Amygdala (tissue), 56 donors: ENCODE data around the gene SPEM1.
"Not testable (repeated sequence)": the region's sequence is repeated elsewhere in the genome, so short reads cannot be mapped to it uniquely, and the experiment has no call there.

Source experiments
- DNase-seq, 56 donors: peaks; one replicate each; lab custom pipeline; 2025; lab: John Stamatoyannopoulos, UW

Gene SPEM1

DNA sequence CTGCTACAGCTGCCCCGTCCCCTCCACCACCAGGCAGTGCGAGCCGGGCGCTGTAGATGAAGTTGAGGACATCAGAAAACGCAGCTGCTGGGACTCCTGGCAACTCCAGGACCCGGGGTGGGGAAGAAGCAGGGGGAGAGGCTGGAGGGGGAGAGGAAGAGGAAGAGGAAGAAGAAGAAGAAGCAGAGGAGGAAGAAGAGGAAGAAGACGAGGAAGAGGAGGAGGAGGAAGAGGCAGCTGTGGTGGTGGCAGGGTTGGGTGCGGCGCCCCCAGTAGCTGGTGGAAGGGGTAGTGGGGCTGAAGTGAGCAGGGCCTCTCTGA is 46.2 kb downstream of the SPEM1 start:
- no peak for DNase-seq

DNA sequence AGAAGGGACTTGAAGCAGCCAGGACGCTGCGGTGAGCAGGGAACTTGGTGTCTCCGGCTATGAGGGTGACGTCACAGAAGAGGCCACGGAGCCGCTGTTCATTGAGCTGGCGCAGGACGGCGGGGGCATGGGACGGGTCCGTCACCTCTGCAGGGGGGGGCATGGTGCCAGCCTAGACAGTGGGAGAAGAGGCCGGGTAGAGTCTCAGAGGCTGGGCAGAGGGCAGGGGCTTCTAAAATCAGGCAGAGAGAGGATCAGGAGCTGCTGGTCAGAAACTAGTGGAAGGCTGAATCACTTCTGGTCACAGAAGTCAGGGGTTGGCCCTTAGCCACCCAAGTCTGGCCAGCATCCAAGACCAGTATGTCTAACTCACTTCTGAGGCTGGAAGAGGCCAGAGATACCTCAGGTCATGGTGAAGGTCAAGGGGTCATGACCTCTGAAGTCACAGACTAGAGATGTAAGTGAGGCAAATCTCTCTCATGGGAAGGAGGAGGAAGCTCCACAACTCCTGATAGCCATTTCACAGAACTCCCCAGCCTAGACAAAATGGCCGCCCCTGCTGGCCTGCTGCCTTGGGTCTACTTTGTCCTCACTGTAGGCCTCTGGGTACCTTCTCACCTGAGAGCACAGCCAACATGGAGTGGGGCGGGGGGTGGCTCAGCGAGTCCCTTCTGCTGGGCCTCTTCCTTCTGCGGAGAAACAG is 46.7 kb downstream of the SPEM1 start:
- peak in 8 of 56 donors; percentile 18 to 89 (median 40) for DNase-seq

DNA sequence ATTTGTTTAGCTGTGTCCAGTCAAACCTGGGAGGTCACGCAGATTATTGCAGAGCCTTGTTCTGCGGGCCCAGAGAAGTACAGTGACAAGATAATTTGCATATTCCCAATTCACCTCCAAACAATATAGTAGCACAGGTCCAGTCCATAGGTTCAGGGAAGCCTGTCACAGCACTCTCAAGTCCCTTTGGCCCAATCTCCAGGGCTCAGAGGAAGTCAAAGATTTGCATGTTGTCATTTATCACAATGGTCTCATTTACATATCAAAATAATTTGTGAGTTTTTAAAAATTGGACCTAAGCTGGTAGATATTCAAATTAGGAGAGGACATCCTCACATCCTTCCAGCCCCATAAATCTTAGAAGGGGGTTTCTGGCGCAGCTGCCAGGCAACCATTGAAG is 47.4 kb downstream of the SPEM1 start:
- DNase-seq = no peak

DNA sequence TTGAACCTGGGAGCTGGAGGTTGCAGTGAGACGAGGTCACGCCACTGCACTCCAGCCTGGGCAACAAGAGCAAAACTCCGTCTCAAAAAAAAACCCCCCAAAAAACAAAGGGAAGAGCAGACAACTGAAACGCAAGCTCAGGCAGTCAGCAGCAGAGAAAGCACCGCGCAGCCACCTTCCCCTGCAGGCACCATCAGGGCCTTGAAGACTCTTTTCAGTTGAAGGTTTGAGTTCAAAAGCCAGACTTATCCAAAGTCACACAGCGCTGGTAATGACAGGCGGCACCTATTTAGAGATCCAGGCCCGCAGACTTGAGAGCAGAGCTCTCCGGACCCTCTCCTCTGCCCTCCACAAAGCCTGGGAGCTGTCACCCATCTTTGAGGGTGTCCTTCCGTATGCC is 48.2 kb downstream of the SPEM1 start:
- DNase-seq = no peak

DNA sequence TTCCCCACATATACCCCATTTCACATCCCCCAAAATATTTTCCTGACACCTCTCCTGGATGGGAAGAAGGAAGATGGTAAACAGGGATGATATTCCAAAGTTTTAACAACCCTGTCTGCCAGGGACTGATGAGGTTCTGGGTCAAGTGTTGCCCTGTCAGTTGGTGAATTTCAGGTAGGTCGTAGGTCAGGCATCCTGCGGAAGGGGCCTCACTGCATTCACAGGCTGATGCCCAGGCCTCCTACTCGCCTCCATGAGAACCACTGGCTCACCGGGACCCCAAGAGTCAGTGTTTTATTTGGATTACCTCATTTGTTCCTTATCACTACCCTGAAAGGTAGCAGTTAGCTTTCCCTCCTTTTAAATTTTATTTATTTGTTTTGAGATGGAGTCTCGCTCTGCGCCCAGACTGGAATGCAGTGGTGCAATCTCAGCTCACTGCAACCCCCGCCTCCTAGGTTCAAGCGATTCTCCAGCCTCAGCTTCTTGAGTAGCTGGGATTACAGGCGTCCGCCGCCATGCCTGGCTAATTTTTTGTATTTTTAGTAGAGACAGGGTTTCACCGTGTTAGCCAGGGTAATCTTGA is 48.8 kb downstream of the SPEM1 start:
- DNase-seq = no peak

DNA sequence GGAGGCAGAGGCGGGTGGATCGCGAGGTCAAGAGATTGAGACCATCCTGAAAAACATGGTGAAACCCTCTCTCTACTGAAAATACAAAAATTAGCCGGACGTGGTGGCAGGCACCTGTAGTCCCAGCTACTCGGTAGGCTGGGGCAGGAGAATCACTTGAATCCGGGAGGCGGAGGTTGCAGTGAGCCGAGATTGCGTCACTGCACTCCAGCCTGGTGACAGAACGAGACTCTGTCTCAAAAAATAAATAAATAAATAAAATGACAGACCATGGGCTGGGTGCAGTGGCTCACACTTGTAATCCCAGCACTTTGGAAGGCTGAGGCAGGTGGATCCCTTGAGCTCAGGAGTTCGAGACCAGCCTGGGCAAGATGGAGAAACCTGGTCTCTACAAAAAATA is 49.7 kb downstream of the SPEM1 start:
- not testable (repeated sequence) for DNase-seq

DNA sequence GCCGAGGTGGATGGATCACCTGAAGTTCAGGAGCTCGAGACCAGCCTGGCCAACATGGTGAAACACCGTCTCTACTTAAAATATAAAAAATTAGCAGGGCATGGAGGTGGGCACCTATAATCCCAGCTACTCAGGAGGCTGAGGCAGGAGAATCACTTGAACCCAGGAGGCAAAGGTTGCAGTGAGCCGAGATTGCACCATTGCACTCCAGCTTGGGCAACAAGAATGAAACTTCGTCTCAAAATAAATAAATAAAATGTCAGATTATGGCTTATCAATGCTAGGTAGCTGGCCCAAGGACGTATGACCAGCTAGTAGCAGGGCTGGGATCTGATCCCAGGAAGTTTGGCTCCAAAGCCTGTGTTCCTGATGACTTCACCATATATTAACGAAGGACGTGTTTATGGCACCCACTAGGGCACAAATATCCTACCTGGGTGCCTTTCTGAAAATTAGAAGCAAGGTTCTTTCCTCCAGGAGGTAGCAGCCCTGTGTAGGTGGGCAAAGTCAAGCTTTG is 50.4 kb downstream of the SPEM1 start:
- DNase-seq = not testable (repeated sequence)
